Endothelial cell of umbilical vein (primary cell): ENCODE results near the gene SERGEF. TPM values are rescaled to one million over a fixed set of nuclear protein-coding genes. Genes with fewer than 3 reads are reported as not detected.

Source experiments
- BruUV-seq: library from RNA; stranded (reverse); fragments of 400-500 nt; replicated peaks from 2 replicates; lab custom pipeline; 2021; lab: Mats Ljungman, UMichigan
- CTCF ChIA-PET: fragments of 300-600, 350-600 bp; sonication (Branson Sonifier 250); formaldehyde crosslinking; loops from one replicate; lab custom pipeline; 2021; ENCODE audit warnings: antibody characterized with exemption, inconsistent platforms; lab: Charles Lee
- POLR2A ChIA-PET: fragments of 300-600, 350-600 bp; sonication (Branson Sonifier 250); formaldehyde crosslinking; loops from one replicate; lab custom pipeline; 2021; ENCODE audit warnings: antibody characterized with exemption, inconsistent platforms; lab: Charles Lee
- DNase-seq: peaks from one replicate; pipeline ENCODE4 v3.0.0-alpha.2; 2011; ENCODE audit warnings: low read depth, low spot score
- FAIRE-seq: peaks from 2 replicates; lab custom pipeline; 2011; peaks lifted over from hg19 to GRCh38; lab: Jason Lieb, UNC
- H2AFZ ChIP-seq: 2 replicates; pipeline ENCODE4 v1.6.0; 2012; ENCODE audit warnings: low read depth, low read length, control low read depth, inconsistent platforms
- H3K27ac ChIP-seq: 2 replicates; pipeline ENCODE4 v1.5.1; 2011; ENCODE audit warnings: low read depth, mild to moderate bottlenecking, control low read depth, low read length, moderate library complexity; ENCODE audit not compliant: insufficient read depth
- H3K27me3 ChIP-seq, 2 experiments: 2 replicates each; pipeline versions ENCODE4 v1.6.0 to v1.6.1; 2011; ENCODE audit warnings: low read length in 2 of 2, mixed read lengths in 1 of 2; ENCODE audit not compliant: control insufficient read depth in 2 of 2, insufficient read depth in 2 of 2
- H3K36me3 ChIP-seq, 2 experiments: 2 replicates in 1 of 2; 3 replicates in 1 of 2; pipeline ENCODE4 v1.5.1; 2011; ENCODE audit warnings: low read length in 2 of 2, mild to moderate bottlenecking in 1 of 2, moderate library complexity in 1 of 2; ENCODE audit not compliant: control insufficient read depth in 2 of 2, insufficient read depth in 2 of 2; ENCODE audit errors: extremely low read depth in 1 of 2
- H3K4me1 ChIP-seq: 3 replicates; pipeline ENCODE4 v1.5.1; 2011; ENCODE audit warnings: mild to moderate bottlenecking, low read length; ENCODE audit not compliant: control insufficient read depth, insufficient read depth; ENCODE audit errors: extremely low read depth
- H3K4me2 ChIP-seq: 2 replicates; pipeline ENCODE4 v1.6.1; 2011; ENCODE audit warnings: low read length, control low read depth, mixed read lengths; ENCODE audit not compliant: insufficient read depth
- H3K4me3 ChIP-seq, 3 experiments: fragments of 200-600 bp in 1 of 3; sonication (generic), shearing (Covaris generic) in 1 of 3; replicated peaks in 1 of 3; 2 replicates each; pipeline ENCODE4 v1.5.1; 2011 to 2016; ENCODE audit warnings: control low read depth in 3 of 3, low read length in 3 of 3, mild to moderate bottlenecking in 2 of 3, inconsistent platforms in 1 of 3, low read depth in 1 of 3, moderate library complexity in 1 of 3; ENCODE audit not compliant: insufficient read depth in 1 of 3
- H3K79me2 ChIP-seq: 2 replicates; pipeline ENCODE4 v1.6.0; 2012; ENCODE audit warnings: low read length, inconsistent platforms; ENCODE audit not compliant: control insufficient read depth, insufficient read depth
- H3K9ac ChIP-seq: replicated peaks from 2 replicates; pipeline ENCODE3; 2011; ENCODE audit warnings: low read length, control low read depth; ENCODE audit not compliant: insufficient read depth; ENCODE audit errors: extremely low read depth
- H3K9me1 ChIP-seq: replicated peaks from 3 replicates; pipeline ENCODE4 v1.6.0; 2011; ENCODE audit warnings: mild to moderate bottlenecking, low read length; ENCODE audit not compliant: control insufficient read depth, insufficient read depth; ENCODE audit errors: extremely low read depth
- H3K9me3 ChIP-seq: replicated peaks from 2 replicates; pipeline ENCODE4 v1.5.1; 2012; ENCODE audit warnings: low read length, inconsistent platforms; ENCODE audit not compliant: control insufficient read depth, insufficient read depth
- H4K20me1 ChIP-seq: replicated peaks from 2 replicates; pipeline ENCODE3; 2011; ENCODE audit warnings: mild to moderate bottlenecking, low read length; ENCODE audit not compliant: control insufficient read depth, insufficient read depth; ENCODE audit errors: extremely low read depth
- CTCF ChIP-seq, 2 donors: IDR thresholded peaks; 1 replicate in 1 of 2; 2 replicates in 1 of 2; pipeline ENCODE4 v1.5.1; 2011; ENCODE audit warnings: low read length in 2 of 2, mild to moderate bottlenecking in 2 of 2, moderate library complexity in 2 of 2, control low read depth in 1 of 2, inconsistent platforms in 1 of 2, low read depth in 1 of 2; ENCODE audit not compliant: insufficient read depth in 1 of 2; ENCODE audit errors: extremely low read depth in 1 of 2
- EZH2 ChIP-seq: IDR thresholded peaks from 2 replicates; pipeline ENCODE4 v1.6.1; 2012; ENCODE audit warnings: borderline replicate concordance, low read depth, mild to moderate bottlenecking, moderate library complexity, low read length, inconsistent platforms; ENCODE audit not compliant: severe bottlenecking
- GATA2 ChIP-seq: IDR thresholded peaks from 2 replicates; pipeline ENCODE4 v1.7.0; 2011; ENCODE audit warnings: low read depth, mild to moderate bottlenecking, moderate library complexity, mixed read lengths, low read length; ENCODE audit not compliant: insufficient read length, insufficient read depth
- JUN ChIP-seq: IDR thresholded peaks from 2 replicates; pipeline ENCODE4 v1.6.1; 2011; ENCODE audit warnings: borderline replicate concordance, low read depth; ENCODE audit not compliant: insufficient read length, insufficient read depth
- POLR2A ChIP-seq: IDR thresholded peaks from 2 replicates; pipeline ENCODE4 v1.6.1; 2012; ENCODE audit warnings: low read depth, mild to moderate bottlenecking, control low read depth, low read length
- POLR2AphosphoS5 ChIP-seq: IDR thresholded peaks from 2 replicates; pipeline ENCODE4 v1.6.1; 2012; ENCODE audit warnings: low read depth, mild to moderate bottlenecking, control low read depth, low read length, moderate library complexity; ENCODE audit not compliant: insufficient read depth
- dilution Hi-C: fragments of 300-500 bp; cut with MboI; formaldehyde crosslinking; loops from one replicate; pipeline ENCODE4 v1.15.0; 2019; ENCODE audit warnings: low sequenced_read_pairs; ENCODE audit not compliant: extremely low pct_ligation_motif_present
- intact Hi-C: fragments of 100-400 bp; cut with micrococcal nuclease; formaldehyde crosslinking; loops from one replicate; pipeline ENCODE4 v1.10.0; 2022
- polyA plus RNA-seq, 4 experiments: library from polyadenylated mRNA; depleted of rRNA in 3 of 4; stranded (reverse) in 3 of 4; unstranded in 1 of 4; fragments of >200 nt; gene quantifications; 2 replicates each; pipeline versions ENCODE4 v1.2.1 to v1.2.3, GENCODE V29; 2011 to 2012; ENCODE audit warnings: missing spikeins in 1 of 4
- total RNA-seq: library from RNA; stranded (reverse); gene quantifications from 2 replicates; pipeline ENCODE4 v1.2.3, GENCODE V29; 2021

SERGEF gene
- total and polyA plus RNA-seq, 2 donors (not counting 3 experiments of a cell fraction or from before 2014, with no cell fraction given) = 8.7 to 16.7 TPM

DNA sequence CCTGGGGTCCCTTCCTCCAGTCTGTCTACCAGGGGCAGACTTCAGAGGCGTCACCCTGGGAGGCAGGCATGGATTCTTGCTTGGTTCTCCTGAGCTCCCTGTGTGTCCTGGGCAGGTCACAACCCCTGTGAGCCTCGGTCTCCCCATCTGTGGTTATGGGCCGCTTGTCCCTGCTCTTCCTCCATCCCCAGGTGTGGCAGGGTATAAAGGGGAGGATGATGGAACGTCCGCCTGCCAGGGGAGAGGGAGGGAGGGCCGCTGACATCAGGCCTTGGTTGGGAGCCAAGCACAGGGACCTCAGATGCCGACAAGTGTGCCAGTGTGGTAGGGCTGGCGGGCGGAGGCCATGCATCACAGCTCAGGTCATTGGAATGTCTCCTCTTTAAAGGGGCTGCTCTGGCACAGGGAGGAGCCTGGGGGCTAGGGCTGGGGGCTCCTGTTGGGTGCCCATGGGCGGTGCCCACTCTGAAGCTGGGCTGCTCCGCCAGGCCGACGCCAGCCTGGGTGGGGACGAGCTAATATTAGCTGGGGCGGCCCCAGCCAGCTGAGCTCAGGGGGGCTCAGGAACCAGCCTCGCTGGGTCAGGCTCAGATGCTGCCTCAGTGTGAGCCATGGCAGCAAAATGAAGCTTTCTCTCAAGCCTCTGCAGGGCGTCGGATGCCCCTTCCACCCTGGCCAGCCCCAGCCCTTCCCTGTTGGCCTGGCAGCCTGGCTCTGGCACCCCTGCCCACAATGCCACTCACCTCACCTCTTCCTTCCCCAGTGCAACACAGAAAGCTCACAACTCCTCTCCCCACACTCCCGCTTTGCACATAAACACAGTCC lies 265.5 kb downstream of the SERGEF start:
- Histone ChIP-seq H4K20me1 (no peaks in the 10 kb centered on the region), H3K9me1 (no peaks in the 10 kb centered on the region), H3K27me3 (no peaks in the 10 kb centered on the region), H3K4me3 (no peak overlapping the region), H3K9me3 (no peaks in the 10 kb centered on the region), H3K4me1 (no peaks in the 10 kb centered on the region), H3K4me2 (no peak overlapping the region), H2AFZ (no peak overlapping the region), H3K27ac (no peak overlapping the region), H3K79me2 (no peaks in the 10 kb centered on the region), H3K9ac (no peak overlapping the region), H3K36me3 (no peaks in the 10 kb centered on the region)
- ChIA-PET CTCF (interaction anchor here (1.5 to 2.3 kb wide), 4 partner anchors 13 to 225 kb away, joined by 3 to 6 read pairs (median 5); no protein-coding TSS in a partner anchor), POLR2A (no interaction called here)
- no TSS peak for BruUV-seq
- DNase-seq (no peak), FAIRE-seq (no peak)
- TF ChIP-seq JUN (no peak), POLR2A (no peak), CTCF (IDR thresholded peaks at IDR 0.05; ENCODE audit: extremely low read depth in 1 of 2, insufficient read depth in 1 of 2, low read depth in 1 of 2, low read length in 2 of 2) (no peak), EZH2 (no peak), GATA2 (no peak), POLR2AphosphoS5 (no peak)
- intact Hi-C loops (no loop called here), dilution Hi-C loops (no loop called here)
